ENCODE results near the gene ZNF45. TPM values are rescaled to one million over a fixed set of nuclear protein-coding genes. Genes with fewer than 3 reads are reported as not detected.

The ZNF45 gene
- 17.7 TPM for polyA plus RNA-seq
- long read RNA-seq, donor 1, partial matches to known transcripts = 0 of 1 reads
- long read RNA-seq, donor 1, other reads (novel, unspliced or antisense) = 0 of 1 reads
- long read RNA-seq, donor 2, partial matches to known transcripts = 16 of 28 reads
- long read RNA-seq, donor 2, other reads (novel, unspliced or antisense) = 10 of 28 reads
- long read RNA-seq, donor 3, partial matches to known transcripts = 6 of 6 reads
- long read RNA-seq, donor 3, other reads (novel, unspliced or antisense) = 0 of 6 reads
- long read RNA-seq, donor 4 = 0 reads
- long read RNA-seq, donor 5, partial matches to known transcripts = 0 of 1 reads
- long read RNA-seq, donor 5, other reads (novel, unspliced or antisense) = 0 of 1 reads
- long read RNA-seq, donor 6, partial matches to known transcripts = 8 of 8 reads
- long read RNA-seq, donor 6, other reads (novel, unspliced or antisense) = 0 of 8 reads
- long read RNA-seq, donor 7, partial matches to known transcripts = 22 of 22 reads
- long read RNA-seq, donor 7, other reads (novel, unspliced or antisense) = 0 of 22 reads
- long read RNA-seq, donor 8, partial matches to known transcripts = 30 of 32 reads
- long read RNA-seq, donor 8, other reads (novel, unspliced or antisense) = 0 of 32 reads
- long read RNA-seq, donor 9, partial matches to known transcripts = 8 of 9 reads
- long read RNA-seq, donor 9, other reads (novel, unspliced or antisense) = 0 of 9 reads
- long read RNA-seq, donor 10 = 0 reads
- long read RNA-seq, donor 11 = 0 reads

DNA sequence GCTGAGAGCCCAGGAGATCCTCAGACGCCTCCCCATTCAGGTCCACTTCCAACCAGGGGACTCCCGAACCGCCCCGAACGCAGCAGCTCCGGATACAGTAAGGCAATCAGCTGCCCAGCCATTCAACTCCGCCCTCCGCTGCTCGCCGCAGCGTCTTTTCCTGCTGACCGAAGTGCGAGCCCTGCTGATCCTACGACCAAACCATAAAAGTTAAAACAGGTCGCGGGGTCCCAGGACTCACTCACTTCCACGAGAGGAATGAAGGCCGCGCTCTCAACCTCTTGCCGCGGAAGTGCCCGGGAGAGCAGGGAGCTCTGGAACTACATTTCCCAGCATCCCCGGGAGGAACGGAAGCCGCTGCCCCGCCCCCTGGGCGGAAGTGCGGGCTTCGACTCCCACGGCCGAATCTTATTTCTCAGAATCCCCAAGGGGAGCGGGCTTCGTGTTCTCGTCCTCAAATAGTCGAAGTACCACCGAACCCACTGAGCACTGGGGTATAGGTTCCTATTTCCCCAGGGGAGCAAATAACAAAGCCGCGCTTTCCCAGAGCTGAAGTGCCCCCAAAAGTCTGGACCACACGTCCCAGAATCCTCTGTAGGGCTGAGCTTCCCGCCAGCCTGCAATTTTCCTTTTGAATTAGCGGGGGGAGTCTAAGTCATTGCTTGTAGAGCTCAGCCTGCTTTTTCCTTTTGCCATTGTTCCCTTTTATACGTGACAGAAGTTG is at the start of gene ZNF45:
TSS of gene ZNF45 (minus strand) at position 298 of the 724 bp plus-strand sequence. CDS start 13,097 bp downstream, outside the sequence.
- H3K9me3 ChIP-seq (ENCODE audit: control insufficient read depth, low read depth, low read length) = no peaks in the 10 kb centered on the region
- no peaks in the 10 kb centered on the region for H3K27me3 ChIP-seq (ENCODE audit: control insufficient read depth, insufficient read depth, low read length)
- peak within 1 kb of the TSS; percentile 78 for H3K4me3 ChIP-seq (ENCODE audit: low read length)
- H3K27ac ChIP-seq (ENCODE audit: low read length) = peak within 1 kb of the TSS; percentile 83
- DNase-seq = peak; percentile 91 to 95
- WGBS (ENCODE audit: insufficient coverage, low lambda C conversion rate) = no CpG with 5 or more reads among the region's 42 CpGs
- H3K4me1 ChIP-seq (ENCODE audit: control insufficient read depth, insufficient read depth, low read length) = peaks cover 7% of the 10 kb centered on the region
- peaks cover 22% of the 10 kb centered on the region for H3K36me3 ChIP-seq (ENCODE audit: control insufficient read depth, insufficient read depth, low read length)

DNA sequence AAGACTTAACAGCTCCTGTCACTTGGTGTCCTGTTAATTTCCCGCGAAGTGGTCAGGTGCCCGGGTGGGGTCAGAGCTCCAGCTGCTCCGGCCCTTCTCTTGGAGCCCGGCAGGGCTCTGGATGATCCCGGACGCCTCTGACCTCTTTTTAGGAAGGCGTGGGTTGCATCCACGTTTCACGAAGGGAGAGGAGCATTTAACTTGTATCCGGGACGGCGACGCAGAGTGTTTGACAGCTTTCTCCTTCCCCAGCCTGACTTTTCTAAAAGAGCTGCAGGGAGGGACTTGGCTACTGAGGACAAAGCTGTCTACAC is 49.6 kb upstream of the ZNF45 start:
- Histone ChIP-seq H3K4me3 (ENCODE audit: low read length) (peak overlapping the region; percentile 65), H3K27me3 (ENCODE audit: control insufficient read depth, insufficient read depth, low read length) (no peaks in the 10 kb centered on the region), H3K9me3 (ENCODE audit: control insufficient read depth, low read depth, low read length) (peaks cover 3% of the 10 kb centered on the region), H3K27ac (ENCODE audit: low read length) (no peak overlapping the region), H3K36me3 (ENCODE audit: control insufficient read depth, insufficient read depth, low read length) (peaks cover 16% of the 10 kb centered on the region), H3K4me1 (ENCODE audit: control insufficient read depth, insufficient read depth, low read length) (no peaks in the 10 kb centered on the region)
- no CpG with 5 or more reads among the region's 14 CpGs for WGBS (ENCODE audit: insufficient coverage, low lambda C conversion rate)
- no peak for DNase-seq

DNA sequence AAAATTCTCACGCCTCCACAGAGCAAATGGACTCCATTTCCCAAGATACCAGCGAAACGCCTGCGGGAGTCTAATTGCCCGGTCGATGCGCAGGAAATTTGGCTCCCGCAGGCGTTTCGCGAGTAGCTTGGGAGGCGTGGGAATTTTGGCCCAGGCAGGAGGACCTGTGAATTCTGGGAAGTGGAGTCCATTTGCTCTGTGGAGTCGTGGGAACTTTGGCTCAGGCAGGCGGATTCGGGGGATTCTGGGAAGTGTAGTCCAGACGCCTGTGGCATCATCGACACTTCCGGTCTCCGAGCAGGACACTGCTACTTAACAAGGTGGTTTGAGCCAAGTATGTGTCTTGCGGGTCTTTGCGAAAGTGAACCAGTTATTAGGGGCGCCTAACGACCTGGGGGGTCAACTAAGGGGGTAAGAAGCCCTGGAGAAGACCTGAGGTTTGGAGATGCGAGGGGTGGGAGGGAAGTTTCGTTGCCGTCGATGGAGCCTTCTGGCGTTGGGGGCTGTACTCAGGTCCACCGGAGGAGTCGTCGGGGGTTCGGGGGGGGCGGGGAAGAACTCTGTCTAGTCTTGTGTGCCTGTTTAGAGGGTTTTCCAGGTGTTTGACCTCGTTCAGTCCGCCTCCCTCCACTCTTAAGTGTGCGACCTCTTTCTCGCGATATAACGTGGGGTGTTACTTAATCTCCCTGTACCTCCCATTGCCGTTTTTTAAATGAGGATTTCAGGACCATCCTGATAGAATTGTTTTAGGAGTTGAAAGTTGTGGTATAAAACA is 49.0 kb upstream of the ZNF45 start, which contains the start of gene ZNF155:
TSS of gene ZNF155 (plus strand) at position 277 of the 775 bp plus-strand sequence. CDS start 4,356 bp downstream, outside the sequence.
- H3K27me3 ChIP-seq (ENCODE audit: control insufficient read depth, insufficient read depth, low read length) = no peaks in the 10 kb centered on the region
- no peaks in the 10 kb centered on the region for H3K4me1 ChIP-seq (ENCODE audit: control insufficient read depth, insufficient read depth, low read length)
- H3K36me3 ChIP-seq (ENCODE audit: control insufficient read depth, insufficient read depth, low read length) = peaks cover 11% of the 10 kb centered on the region
- H3K27ac ChIP-seq (ENCODE audit: low read length) = peak within 1 kb of the TSS; percentile 20
- DNase-seq = peak; percentile 91 to 94
- peak within 1 kb of the TSS; percentile 65 for H3K4me3 ChIP-seq (ENCODE audit: low read length)
- peaks cover 3% of the 10 kb centered on the region for H3K9me3 ChIP-seq (ENCODE audit: control insufficient read depth, low read depth, low read length)
- no CpG with 5 or more reads among the region's 40 CpGs for WGBS (ENCODE audit: insufficient coverage, low lambda C conversion rate)

DNA sequence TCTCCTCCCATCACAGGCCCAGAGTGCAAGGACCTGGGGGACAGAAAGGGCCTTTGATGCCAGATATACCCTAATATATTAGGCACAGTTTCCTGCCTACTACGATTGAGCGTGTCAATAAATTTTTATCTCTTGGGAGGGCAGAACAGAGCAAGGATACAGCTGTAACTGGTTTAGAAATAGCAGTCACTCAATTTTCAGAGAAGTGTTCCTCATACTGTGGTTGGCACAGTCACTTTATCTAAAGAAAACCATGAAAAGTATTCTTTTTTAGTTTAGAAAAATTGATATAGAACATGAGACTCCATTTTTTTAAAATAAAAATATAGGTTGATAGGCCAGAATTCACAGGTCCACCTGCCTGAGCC is 48.4 kb upstream of the ZNF45 start:
- Histone ChIP-seq H3K4me1 (ENCODE audit: control insufficient read depth, insufficient read depth, low read length) (no peaks in the 10 kb centered on the region), H3K27me3 (ENCODE audit: control insufficient read depth, insufficient read depth, low read length) (no peaks in the 10 kb centered on the region), H3K36me3 (ENCODE audit: control insufficient read depth, insufficient read depth, low read length) (peaks cover 6% of the 10 kb centered on the region), H3K4me3 (ENCODE audit: low read length) (peak overlapping the region; percentile 65), H3K27ac (ENCODE audit: low read length) (no peak overlapping the region), H3K9me3 (ENCODE audit: control insufficient read depth, low read depth, low read length) (peaks cover 3% of the 10 kb centered on the region)
- no peak for DNase-seq
- no CpG with 5 or more reads among the region's 2 CpGs for WGBS (ENCODE audit: insufficient coverage, low lambda C conversion rate)

DNA sequence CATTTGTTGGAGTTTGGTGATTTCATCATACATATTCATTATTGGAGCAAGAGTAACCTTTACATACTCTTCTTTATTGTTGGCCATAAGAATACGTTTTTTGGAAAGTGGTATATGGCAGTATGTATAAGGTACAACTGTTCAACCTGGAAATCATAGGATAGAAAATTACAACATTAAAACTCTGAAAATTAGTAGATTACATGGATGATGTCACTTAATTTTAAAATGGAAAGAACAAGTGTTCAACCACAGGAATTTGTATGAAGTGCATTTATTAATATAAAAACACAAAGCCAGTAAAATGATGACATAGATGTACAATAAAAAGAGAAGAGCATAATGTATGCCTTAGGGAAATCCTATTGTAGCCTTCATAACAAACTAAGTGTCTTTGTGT is 41.6 kb upstream of the ZNF45 start:
- Histone ChIP-seq H3K27ac (ENCODE audit: low read length) (no peak overlapping the region), H3K9me3 (ENCODE audit: control insufficient read depth, low read depth, low read length) (peaks cover 22% of the 10 kb centered on the region), H3K4me3 (ENCODE audit: low read length) (no peak overlapping the region), H3K36me3 (ENCODE audit: control insufficient read depth, insufficient read depth, low read length) (no peaks in the 10 kb centered on the region), H3K27me3 (ENCODE audit: control insufficient read depth, insufficient read depth, low read length) (no peaks in the 10 kb centered on the region), H3K4me1 (ENCODE audit: control insufficient read depth, insufficient read depth, low read length) (no peaks in the 10 kb centered on the region)
- 83% methylated on average over 1 of the region's 1 CpG for WGBS (ENCODE audit: insufficient coverage, low lambda C conversion rate)
- no peak for DNase-seq

DNA sequence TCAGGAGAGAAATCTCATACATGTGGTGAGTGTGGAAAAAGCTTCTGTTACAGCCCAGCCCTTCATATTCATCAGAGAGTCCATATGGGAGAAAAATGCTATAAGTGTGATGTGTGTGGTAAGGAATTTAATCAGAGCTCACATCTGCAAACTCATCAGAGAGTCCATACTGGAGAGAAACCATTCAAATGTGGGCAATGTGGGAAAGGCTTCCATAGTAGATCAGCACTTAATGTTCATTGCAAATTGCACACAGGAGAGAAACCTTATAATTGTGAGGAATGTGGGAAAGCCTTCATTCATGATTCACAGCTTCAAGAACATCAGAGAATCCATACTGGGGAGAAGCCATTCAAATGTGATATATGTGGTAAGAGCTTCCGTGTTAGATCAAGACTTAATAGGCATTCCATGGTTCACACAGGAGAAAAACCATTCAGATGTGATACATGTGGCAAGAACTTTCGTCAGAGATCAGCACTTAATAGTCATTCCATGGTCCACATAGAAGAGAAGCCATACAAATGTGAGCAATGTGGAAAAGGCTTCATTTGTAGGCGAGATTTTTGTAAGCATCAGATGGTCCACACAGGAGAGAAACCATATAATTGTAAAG is 31.1 kb upstream of the ZNF45 start:
- DNase-seq = no peak
- no CpG with 5 or more reads among the region's 3 CpGs for WGBS (ENCODE audit: insufficient coverage, low lambda C conversion rate)
- Histone ChIP-seq H3K4me3 (ENCODE audit: low read length) (no peak overlapping the region), H3K9me3 (ENCODE audit: control insufficient read depth, low read depth, low read length) (peaks cover 53% of the 10 kb centered on the region), H3K27ac (ENCODE audit: low read length) (no peak overlapping the region), H3K27me3 (ENCODE audit: control insufficient read depth, insufficient read depth, low read length) (no peaks in the 10 kb centered on the region), H3K4me1 (ENCODE audit: control insufficient read depth, insufficient read depth, low read length) (no peaks in the 10 kb centered on the region), H3K36me3 (ENCODE audit: control insufficient read depth, insufficient read depth, low read length) (peaks cover 48% of the 10 kb centered on the region)

DNA sequence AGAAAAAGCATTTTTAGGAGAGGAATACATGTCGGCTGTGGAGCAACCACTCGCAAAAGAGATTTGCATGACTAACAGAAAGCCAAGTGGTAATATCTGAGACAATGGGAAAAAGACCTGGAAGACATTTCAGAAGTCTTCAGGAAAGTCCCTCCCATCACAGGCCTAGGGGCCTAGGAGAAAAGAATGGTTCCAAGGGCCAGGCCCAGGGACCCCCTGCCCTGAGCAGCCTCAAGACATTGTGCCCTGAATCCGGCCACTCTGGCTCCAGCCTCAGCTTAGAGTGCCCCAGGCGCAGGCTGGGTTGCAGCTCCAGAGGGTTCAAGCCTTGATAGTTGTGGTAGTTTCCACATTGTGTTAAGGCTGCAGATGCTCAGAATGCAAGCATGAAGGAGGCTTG is 25.3 kb upstream of the ZNF45 start:
- Histone ChIP-seq H3K9me3 (ENCODE audit: control insufficient read depth, low read depth, low read length) (peaks cover 29% of the 10 kb centered on the region), H3K4me1 (ENCODE audit: control insufficient read depth, insufficient read depth, low read length) (no peaks in the 10 kb centered on the region), H3K27ac (ENCODE audit: low read length) (no peak overlapping the region), H3K4me3 (ENCODE audit: low read length) (no peak overlapping the region), H3K36me3 (ENCODE audit: control insufficient read depth, insufficient read depth, low read length) (peaks cover 12% of the 10 kb centered on the region), H3K27me3 (ENCODE audit: control insufficient read depth, insufficient read depth, low read length) (no peaks in the 10 kb centered on the region)
- no peak for DNase-seq
- WGBS (ENCODE audit: insufficient coverage, low lambda C conversion rate) = 100% methylated on average over 1 of the region's 4 CpGs

DNA sequence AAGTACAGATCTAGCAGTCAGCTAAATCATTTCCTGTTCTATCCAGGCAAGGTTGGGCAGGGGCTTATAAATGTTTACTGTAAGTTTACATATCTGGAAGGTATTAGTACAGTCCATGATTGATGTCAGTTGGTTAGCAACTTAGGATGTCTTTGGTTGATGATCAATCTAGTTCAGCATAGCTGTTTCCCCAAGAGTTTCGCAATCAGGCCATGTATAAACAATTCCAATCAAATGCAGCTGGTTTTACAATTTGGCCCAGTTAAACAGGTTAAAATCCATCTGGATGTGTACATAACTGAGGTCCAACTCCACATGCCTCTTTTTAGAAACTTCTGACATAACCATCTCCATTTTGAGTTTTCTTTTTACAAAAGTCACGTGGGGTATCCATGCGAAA is 22.8 kb upstream of the ZNF45 start:
- no CpG with 5 or more reads among the region's 3 CpGs for WGBS (ENCODE audit: insufficient coverage, low lambda C conversion rate)
- Histone ChIP-seq H3K27ac (ENCODE audit: low read length) (no peak overlapping the region), H3K4me1 (ENCODE audit: control insufficient read depth, insufficient read depth, low read length) (no peaks in the 10 kb centered on the region), H3K27me3 (ENCODE audit: control insufficient read depth, insufficient read depth, low read length) (no peaks in the 10 kb centered on the region), H3K9me3 (ENCODE audit: control insufficient read depth, low read depth, low read length) (peaks cover 15% of the 10 kb centered on the region), H3K36me3 (ENCODE audit: control insufficient read depth, insufficient read depth, low read length) (peaks cover 9% of the 10 kb centered on the region), H3K4me3 (ENCODE audit: low read length) (no peak overlapping the region)
- no peak for DNase-seq

DNA sequence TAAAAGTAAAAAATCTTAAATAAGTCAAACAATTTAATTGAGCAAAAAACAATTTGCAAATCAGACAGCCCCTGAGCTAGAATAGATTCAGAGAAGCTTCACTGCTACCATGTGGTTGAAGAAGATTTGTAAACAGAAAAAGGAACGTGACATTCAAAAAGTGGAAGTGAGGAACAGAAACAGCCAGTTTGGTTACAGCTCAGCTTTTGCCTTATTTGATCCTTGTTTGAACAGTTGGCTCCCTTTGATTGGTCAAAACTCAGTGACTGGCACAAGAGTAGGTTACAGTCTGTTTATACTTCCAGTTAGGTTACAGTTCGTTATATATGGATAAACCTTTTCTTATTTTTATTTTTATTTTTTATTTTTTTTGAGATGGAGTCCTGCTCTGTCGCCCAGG is 21.7 kb upstream of the ZNF45 start:
- H3K27ac ChIP-seq (ENCODE audit: low read length) = no peak overlapping the region
- H3K36me3 ChIP-seq (ENCODE audit: control insufficient read depth, insufficient read depth, low read length) = peaks cover 9% of the 10 kb centered on the region
- no peaks in the 10 kb centered on the region for H3K27me3 ChIP-seq (ENCODE audit: control insufficient read depth, insufficient read depth, low read length)
- WGBS (ENCODE audit: insufficient coverage, low lambda C conversion rate) = 100% methylated on average over 2 of the region's 3 CpGs
- no peak for DNase-seq
- H3K4me1 ChIP-seq (ENCODE audit: control insufficient read depth, insufficient read depth, low read length) = no peaks in the 10 kb centered on the region
- H3K9me3 ChIP-seq (ENCODE audit: control insufficient read depth, low read depth, low read length) = peaks cover 14% of the 10 kb centered on the region
- H3K4me3 ChIP-seq (ENCODE audit: low read length) = no peak overlapping the region

Measured in large intestine (tissue), 12 donors.